ENCODE measurements around the gene AP1M2.

DNA sequence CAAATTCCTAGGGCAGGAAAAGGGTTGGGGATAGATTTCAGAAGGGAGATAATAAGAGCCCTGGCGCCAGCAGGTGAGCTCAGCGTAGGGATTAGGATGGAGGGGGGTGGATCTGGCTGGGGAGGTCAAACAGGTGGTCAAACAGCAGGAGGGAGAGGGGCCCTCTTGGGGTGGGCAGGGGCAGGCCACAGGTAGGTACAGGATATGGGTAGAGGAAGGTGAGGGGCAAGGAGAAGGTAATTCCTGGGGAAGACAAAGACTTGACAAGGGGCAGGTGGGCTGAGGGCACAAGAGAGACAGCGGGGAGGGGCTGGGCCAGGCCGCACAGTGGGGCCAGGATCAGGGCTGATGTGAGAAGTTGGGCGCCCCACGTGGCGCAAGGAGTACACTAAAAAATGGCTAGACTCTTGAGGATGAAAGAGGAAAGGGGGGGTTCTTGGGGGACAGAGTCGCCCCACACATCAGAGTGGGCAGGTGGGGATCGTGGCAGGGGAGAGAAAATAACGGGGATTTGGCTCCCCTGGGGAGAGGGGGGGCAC is 22.0 kb downstream of the AP1M2 start:
- TF ChIP-seq NPAS2 (CRISPR knock-in tag; IDR thresholded peaks at IDR 0.05; ENCODE audit: borderline replicate concordance) (no peak), EP300 (IDR thresholded peaks at IDR 0.05) (no peak), MAZ (IDR thresholded peaks at IDR 0.05; ENCODE audit: borderline replicate concordance, low read depth, low read length) (no peak), SMC3 (IDR thresholded peaks at IDR 0.05) (no peak), RFX5 (IDR thresholded peaks at IDR 0.05) (no peak)
- TF ChIP-seq, protein P1, sequence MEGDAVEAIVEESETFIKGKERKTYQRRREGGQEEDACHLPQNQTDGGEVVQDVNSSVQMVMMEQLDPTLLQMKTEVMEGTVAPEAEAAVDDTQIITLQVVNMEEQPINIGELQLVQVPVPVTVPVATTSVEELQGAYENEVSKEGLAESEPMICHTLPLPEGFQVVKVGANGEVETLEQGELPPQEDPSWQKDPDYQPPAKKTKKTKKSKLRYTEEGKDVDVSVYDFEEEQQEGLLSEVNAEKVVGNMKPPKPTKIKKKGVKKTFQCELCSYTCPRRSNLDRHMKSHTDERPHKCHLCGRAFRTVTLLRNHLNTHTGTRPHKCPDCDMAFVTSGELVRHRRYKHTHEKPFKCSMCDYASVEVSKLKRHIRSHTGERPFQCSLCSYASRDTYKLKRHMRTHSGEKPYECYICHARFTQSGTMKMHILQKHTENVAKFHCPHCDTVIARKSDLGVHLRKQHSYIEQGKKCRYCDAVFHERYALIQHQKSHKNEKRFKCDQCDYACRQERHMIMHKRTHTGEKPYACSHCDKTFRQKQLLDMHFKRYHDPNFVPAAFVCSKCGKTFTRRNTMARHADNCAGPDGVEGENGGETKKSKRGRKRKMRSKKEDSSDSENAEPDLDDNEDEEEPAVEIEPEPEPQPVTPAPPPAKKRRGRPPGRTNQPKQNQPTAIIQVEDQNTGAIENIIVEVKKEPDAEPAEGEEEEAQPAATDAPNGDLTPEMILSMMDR (IDR thresholded peaks at IDR 0.05): no peak; the same call in 2 of the 3 replicates
- TF ChIP-seq, protein P2, sequence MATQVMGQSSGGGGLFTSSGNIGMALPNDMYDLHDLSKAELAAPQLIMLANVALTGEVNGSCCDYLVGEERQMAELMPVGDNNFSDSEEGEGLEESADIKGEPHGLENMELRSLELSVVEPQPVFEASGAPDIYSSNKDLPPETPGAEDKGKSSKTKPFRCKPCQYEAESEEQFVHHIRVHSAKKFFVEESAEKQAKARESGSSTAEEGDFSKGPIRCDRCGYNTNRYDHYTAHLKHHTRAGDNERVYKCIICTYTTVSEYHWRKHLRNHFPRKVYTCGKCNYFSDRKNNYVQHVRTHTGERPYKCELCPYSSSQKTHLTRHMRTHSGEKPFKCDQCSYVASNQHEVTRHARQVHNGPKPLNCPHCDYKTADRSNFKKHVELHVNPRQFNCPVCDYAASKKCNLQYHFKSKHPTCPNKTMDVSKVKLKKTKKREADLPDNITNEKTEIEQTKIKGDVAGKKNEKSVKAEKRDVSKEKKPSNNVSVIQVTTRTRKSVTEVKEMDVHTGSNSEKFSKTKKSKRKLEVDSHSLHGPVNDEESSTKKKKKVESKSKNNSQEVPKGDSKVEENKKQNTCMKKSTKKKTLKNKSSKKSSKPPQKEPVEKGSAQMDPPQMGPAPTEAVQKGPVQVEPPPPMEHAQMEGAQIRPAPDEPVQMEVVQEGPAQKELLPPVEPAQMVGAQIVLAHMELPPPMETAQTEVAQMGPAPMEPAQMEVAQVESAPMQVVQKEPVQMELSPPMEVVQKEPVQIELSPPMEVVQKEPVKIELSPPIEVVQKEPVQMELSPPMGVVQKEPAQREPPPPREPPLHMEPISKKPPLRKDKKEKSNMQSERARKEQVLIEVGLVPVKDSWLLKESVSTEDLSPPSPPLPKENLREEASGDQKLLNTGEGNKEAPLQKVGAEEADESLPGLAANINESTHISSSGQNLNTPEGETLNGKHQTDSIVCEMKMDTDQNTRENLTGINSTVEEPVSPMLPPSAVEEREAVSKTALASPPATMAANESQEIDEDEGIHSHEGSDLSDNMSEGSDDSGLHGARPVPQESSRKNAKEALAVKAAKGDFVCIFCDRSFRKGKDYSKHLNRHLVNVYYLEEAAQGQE (IDR thresholded peaks at IDR 0.05): no peak
